ENCODE measurements around the gene IQCM.

DNA sequence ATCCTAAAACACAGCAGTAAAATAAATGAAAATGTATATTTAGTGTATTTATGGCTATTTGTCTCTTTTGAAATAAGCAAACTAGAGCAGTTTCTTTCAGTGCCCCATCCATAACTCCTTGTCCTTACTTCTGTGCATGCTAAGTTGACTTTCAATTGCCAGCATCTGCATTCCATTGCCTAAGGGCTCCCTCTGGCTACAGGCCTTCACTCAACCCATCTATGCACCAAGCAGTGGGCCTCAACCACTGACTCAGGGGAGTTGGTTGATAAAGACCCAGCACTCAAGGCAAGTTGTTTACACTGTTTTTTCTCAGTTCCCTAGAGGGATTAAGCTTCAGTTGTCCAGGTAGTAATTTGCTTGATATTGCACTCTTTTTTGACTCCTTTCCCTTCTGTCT, 265.7 kb downstream of the IQCM start:
- TF ChIP-seq POLR2AphosphoS5 (IDR thresholded peaks at IDR 0.05; ENCODE audit: low read depth, low read length) (no peak), POLR2A (IDR thresholded peaks at IDR 0.05; ENCODE audit: low read depth, low read length) (no peak), TAF1 (IDR thresholded peaks at IDR 0.05; ENCODE audit: borderline replicate concordance, low read depth, low read length) (no peak)
